Breast epithelium (tissue), 3 donors: Measurements from ENCODE around the gene ZMYM2.

ENCODE experiments used
- POLR2A ChIP-seq: fragments of 450-650 bp; IDR thresholded peaks from one replicate; pipeline ENCODE4 v1.6.1; 2016; ENCODE audit warnings: antibody characterized with exemption, mild to moderate bottlenecking, moderate library complexity
- POLR2AphosphoS5 ChIP-seq, 3 donors: sonication (generic); formaldehyde crosslinking; IDR thresholded peaks; one replicate each; pipeline ENCODE4 v1.6.1; 2017; ENCODE audit warnings: antibody characterized with exemption in 3 of 3
- TF ChIP-seq, protein P1 (sequence below), 3 donors: fragments of 450-650 bp; IDR thresholded peaks; one replicate each; pipeline ENCODE4 v1.5.1; 2016 to 2017; ENCODE audit warnings: antibody characterized with exemption in 3 of 3, mild to moderate bottlenecking in 3 of 3, moderate library complexity in 3 of 3

DNA sequence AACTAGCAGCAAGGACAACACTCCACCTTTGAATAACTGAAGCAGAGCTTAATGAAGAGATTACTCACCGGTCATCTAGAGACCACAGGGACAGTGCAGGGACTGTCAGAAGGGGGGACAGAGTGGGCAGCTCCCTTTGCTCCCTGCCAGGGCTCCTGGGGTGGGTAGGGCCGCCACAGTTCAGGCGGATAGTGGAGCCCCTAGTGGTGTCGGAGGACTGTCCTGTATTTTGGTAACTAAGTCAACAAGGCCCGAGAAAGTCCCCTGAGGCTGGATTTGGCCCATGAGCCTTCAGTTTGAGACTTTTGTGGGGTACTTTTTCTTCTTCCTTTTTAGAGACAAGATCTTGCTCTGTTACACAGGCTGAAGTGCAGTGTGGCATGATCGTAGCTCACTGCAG is 157.7 kb downstream of the ZMYM2 start:
- TF ChIP-seq, protein P1, sequence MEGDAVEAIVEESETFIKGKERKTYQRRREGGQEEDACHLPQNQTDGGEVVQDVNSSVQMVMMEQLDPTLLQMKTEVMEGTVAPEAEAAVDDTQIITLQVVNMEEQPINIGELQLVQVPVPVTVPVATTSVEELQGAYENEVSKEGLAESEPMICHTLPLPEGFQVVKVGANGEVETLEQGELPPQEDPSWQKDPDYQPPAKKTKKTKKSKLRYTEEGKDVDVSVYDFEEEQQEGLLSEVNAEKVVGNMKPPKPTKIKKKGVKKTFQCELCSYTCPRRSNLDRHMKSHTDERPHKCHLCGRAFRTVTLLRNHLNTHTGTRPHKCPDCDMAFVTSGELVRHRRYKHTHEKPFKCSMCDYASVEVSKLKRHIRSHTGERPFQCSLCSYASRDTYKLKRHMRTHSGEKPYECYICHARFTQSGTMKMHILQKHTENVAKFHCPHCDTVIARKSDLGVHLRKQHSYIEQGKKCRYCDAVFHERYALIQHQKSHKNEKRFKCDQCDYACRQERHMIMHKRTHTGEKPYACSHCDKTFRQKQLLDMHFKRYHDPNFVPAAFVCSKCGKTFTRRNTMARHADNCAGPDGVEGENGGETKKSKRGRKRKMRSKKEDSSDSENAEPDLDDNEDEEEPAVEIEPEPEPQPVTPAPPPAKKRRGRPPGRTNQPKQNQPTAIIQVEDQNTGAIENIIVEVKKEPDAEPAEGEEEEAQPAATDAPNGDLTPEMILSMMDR (IDR thresholded peaks at IDR 0.05), result no peak
- TF ChIP-seq POLR2A, result no peak
- no peak for TF ChIP-seq POLR2AphosphoS5 (IDR thresholded peaks at IDR 0.05)
